ENCODE results near the gene TOP2B. TPM values are rescaled to one million over a fixed set of nuclear protein-coding genes. Genes with fewer than 3 reads are reported as not detected.

Gene TOP2B
- total RNA-seq, 2 experiments from 2014 or later = 139 to 143 TPM

- Mint-ChIP-seq H3K4me1 (peaks cover 37% of the 10 kb centered on the region), H3K27ac (peak overlapping the region; percentile 92), H3K4me3 (peak overlapping the region; percentile 94)
These were observed 1.9 kb downstream of the TOP2B start for GRCh38 chr3:25662736-25663320.

GRCh38 chr3:25661694-25662437, 2.8 kb downstream of the TOP2B start:
- POLR2A ChIA-PET = interaction anchor here (0.9 kb wide), 1 partner anchor 121 kb away, joined by 3 read pairs; the partner anchor contains the start of gene NGLY1
- Mint-ChIP-seq H3K27me3 (no peaks in the 10 kb centered on the region), H3K36me3 (peaks cover 10% of the 10 kb centered on the region), H3K4me3 (peak overlapping the region; percentile 65), H3K9me3 (no peaks in the 10 kb centered on the region), H3K4me1 (peaks cover 44% of the 10 kb centered on the region), H3K27ac (no peak overlapping the region)
- ATAC-seq (ENCODE audit: low read depth) (no peak), DNase-seq (no peak)

More at GRCh38 chr3:25662736-25663320, 1.9 kb downstream of the TOP2B start:
- Mint-ChIP-seq H3K27me3 (no peaks in the 10 kb centered on the region), H3K9me3 (no peaks in the 10 kb centered on the region), H3K36me3 (peaks cover 11% of the 10 kb centered on the region)
- POLR2A ChIA-PET = interaction anchor here (1.1 to 1.5 kb wide), 3 partner anchors 120 to 191 kb away, joined by 3 to 11 read pairs (median 6); partner anchors contain the start of genes NGLY1 and OXSM
- DNase-seq (no peak), ATAC-seq (ENCODE audit: low read depth) (no peak)

DNA sequence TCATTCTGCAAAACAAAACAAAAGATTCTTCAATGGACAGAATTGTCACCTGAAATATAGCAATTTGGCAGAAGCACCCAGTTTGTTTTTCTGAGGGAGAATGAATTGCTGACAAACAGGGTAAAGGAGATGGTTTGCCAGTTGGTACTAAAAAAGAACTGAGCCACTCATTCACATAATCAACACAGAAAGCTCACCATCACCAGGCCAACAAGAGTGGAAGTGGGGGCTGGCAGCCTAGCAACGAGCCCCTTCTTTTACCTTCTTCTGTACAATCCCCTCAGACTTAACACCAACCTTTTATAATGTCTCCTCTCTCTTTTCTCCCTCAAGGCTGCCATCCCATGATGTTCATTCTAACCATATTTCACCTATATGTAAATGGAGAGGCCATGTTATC, 5.9 kb downstream of the TOP2B start:
- peaks cover 48% of the 10 kb centered on the region for H3K4me1 Mint-ChIP-seq
- no peak overlapping the region for H3K4me3 Mint-ChIP-seq
- DNase-seq (no peak), ATAC-seq (ENCODE audit: low read depth) (no peak)
- no peaks in the 10 kb centered on the region for H3K27me3 Mint-ChIP-seq
- no peaks in the 10 kb centered on the region for H3K9me3 Mint-ChIP-seq
- peaks cover 17% of the 10 kb centered on the region for H3K36me3 Mint-ChIP-seq
- POLR2A ChIA-PET = no interaction called here
- no peak overlapping the region for H3K27ac Mint-ChIP-seq

DNA sequence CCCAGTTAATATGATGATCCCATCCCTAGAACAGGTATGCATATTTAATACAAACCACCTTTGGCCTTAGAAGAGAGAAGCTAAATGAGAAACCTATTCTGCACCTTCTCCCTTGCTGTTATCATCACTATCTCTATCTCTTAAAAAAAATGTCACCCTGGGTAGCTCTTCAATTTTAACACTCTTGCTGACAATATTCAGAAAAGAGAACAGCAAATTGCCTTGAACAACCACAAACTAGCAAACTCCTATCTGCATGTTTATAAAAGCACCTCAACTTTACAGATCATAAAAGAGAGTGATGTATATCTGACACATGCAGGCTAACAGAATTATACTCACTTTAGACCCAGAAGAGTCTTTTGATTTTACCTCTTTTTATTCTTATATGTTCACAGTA, 7.4 kb downstream of the TOP2B start:
- POLR2A ChIA-PET = no interaction called here

DNA sequence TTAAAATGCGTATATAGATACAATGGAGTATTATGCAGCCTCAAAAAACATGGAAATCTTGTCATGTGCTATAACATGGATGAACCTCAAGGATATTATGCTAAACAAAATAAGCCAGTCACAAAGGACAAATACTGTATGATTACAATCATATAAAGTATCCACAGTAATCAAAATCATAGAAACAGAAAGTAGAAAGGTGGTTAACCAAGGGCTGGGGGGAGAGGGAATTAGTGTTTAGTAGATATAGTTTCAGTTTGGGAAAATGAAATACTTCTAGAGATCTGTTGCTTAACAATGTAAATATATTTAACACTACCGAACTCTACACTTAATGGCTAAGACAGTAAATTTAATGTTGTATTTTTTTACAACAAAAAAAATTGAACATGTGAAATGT, 9.0 kb downstream of the TOP2B start:
- Mint-ChIP-seq H3K27me3 (no peaks in the 10 kb centered on the region), H3K4me3 (no peak overlapping the region), H3K27ac (no peak overlapping the region), H3K9me3 (peaks cover 3% of the 10 kb centered on the region), H3K4me1 (peaks cover 46% of the 10 kb centered on the region), H3K36me3 (peaks cover 35% of the 10 kb centered on the region)
- ATAC-seq (ENCODE audit: low read depth) (peak; percentile 36), DNase-seq (no peak)
- POLR2A ChIA-PET = no interaction called here

More for the DNA sequence above, 7.4 kb downstream of the TOP2B start:
- H3K27ac Mint-ChIP-seq = peak overlapping the region; percentile 3
- H3K27me3 Mint-ChIP-seq = no peaks in the 10 kb centered on the region
- H3K9me3 Mint-ChIP-seq = no peaks in the 10 kb centered on the region
- DNase-seq = no peak
- ATAC-seq (ENCODE audit: low read depth) = no peak
- peaks cover 51% of the 10 kb centered on the region for H3K4me1 Mint-ChIP-seq
- H3K4me3 Mint-ChIP-seq = no peak overlapping the region
- peaks cover 23% of the 10 kb centered on the region for H3K36me3 Mint-ChIP-seq

DNA sequence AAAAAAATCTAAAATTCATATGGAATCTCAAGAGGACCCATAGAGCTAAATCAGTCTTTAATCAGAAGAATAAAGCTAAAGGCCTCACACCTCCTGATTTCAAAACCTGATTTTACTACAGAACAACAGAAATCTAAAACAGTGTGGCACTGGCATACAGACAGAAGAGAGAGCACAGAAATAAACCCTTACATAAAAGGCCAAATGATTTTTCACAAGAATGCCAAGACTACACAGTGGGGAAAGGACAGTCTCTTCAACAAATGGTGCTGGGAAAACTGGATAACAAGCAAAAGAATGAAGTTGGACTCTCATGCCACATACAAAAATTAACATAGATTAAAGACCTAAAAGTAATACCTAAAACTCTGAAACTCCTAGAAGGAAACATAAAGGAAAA, 10.1 kb downstream of the TOP2B start:
- peaks cover 39% of the 10 kb centered on the region for H3K4me1 Mint-ChIP-seq
- POLR2A ChIA-PET = no interaction called here
- no peaks in the 10 kb centered on the region for H3K27me3 Mint-ChIP-seq
- H3K36me3 Mint-ChIP-seq = peaks cover 39% of the 10 kb centered on the region
- peaks cover 3% of the 10 kb centered on the region for H3K9me3 Mint-ChIP-seq
- no peak for DNase-seq
- no peak overlapping the region for H3K4me3 Mint-ChIP-seq
- no peak for ATAC-seq (ENCODE audit: low read depth)
- H3K27ac Mint-ChIP-seq = no peak overlapping the region

GRCh38 chr3:25653322-25653721, 11.4 kb downstream of the TOP2B start:
- POLR2A ChIA-PET = no interaction called here
- Mint-ChIP-seq H3K9me3 (peaks cover 8% of the 10 kb centered on the region), H3K36me3 (peaks cover 45% of the 10 kb centered on the region), H3K4me3 (no peak overlapping the region), H3K4me1 (peaks cover 36% of the 10 kb centered on the region), H3K27ac (no peak overlapping the region), H3K27me3 (no peaks in the 10 kb centered on the region)
- DNase-seq = no peak
- no peak for ATAC-seq (ENCODE audit: low read depth)

- ATAC-seq (ENCODE audit: low read depth) = no peak
These were observed 11.8 kb downstream of the TOP2B start for GRCh38 chr3:25652921-25653320.

DNA sequence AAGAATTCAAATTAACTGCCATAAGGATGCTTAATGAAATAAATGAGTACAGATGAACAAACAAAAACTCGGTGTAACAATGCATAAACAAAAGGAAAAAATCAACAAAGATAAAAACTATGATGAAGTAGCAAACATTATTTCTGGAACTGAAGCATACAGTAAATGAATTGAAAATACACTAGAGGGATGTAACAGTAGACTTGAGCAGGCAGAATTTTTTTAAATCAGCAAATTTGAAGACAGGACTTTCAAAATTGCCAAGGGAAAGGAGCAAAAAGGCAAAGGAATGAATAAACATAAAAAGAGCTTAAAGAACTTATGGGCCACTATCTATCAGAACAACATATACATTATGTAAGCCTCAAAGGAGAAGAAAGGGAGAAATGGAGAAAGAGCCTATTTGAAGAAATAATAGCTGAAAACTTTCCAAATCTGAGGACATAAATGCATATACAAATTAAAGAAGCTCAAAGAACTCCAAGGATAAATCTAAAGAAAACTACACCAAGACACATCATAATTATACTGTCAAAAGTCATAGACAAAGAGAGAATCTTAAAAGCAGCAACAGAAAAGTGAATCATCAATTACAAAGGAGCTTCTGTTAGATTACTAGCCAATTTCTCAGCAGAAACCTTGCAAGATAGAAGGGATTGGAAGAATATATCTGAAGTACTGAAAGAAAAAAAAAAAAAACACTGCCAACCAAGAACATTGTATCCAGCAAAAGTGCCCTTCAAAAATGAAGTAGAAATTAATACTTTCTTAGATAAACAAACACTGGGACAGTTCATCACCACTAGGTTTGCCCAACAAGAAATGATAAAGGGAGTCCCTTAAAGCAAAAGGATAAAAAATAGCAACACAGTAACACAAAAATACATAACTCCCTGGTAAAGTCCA, 15.5 kb downstream of the TOP2B start:
- Mint-ChIP-seq H3K27ac (no peak overlapping the region), H3K4me1 (peaks cover 29% of the 10 kb centered on the region), H3K9me3 (peaks cover 8% of the 10 kb centered on the region), H3K4me3 (no peak overlapping the region), H3K36me3 (peaks cover 44% of the 10 kb centered on the region), H3K27me3 (no peaks in the 10 kb centered on the region)
- ATAC-seq (ENCODE audit: low read depth) (no peak), DNase-seq (no peak)
- POLR2A ChIA-PET = interaction anchor here (0.6 to 2.3 kb wide), 2 partner anchors 175 to 205 kb away, joined by 6 to 7 read pairs; no protein-coding TSS in a partner anchor

More at GRCh38 chr3:25652921-25653320, 11.8 kb downstream of the TOP2B start:
- Mint-ChIP-seq H3K9me3 (peaks cover 8% of the 10 kb centered on the region), H3K4me3 (no peak overlapping the region), H3K36me3 (peaks cover 48% of the 10 kb centered on the region), H3K4me1 (peaks cover 39% of the 10 kb centered on the region), H3K27ac (no peak overlapping the region), H3K27me3 (no peaks in the 10 kb centered on the region)
- POLR2A ChIA-PET = no interaction called here
- DNase-seq = no peak

- DNase-seq (peak; percentile 46), ATAC-seq (ENCODE audit: low read depth) (peak; percentile 91)
- Mint-ChIP-seq H3K9me3 (peaks cover 8% of the 10 kb centered on the region), H3K27me3 (no peaks in the 10 kb centered on the region), H3K27ac (peak overlapping the region; percentile 1), H3K4me1 (peaks cover 23% of the 10 kb centered on the region), H3K4me3 (no peak overlapping the region), H3K36me3 (peaks cover 37% of the 10 kb centered on the region)
- POLR2A ChIA-PET = interaction anchor here (2.3 kb wide), 1 partner anchor 206 kb away, joined by 7 read pairs; no protein-coding TSS in a partner anchor
These were observed 16.6 kb downstream of the TOP2B start for GRCh38 chr3:25648107-25648535.

DNA sequence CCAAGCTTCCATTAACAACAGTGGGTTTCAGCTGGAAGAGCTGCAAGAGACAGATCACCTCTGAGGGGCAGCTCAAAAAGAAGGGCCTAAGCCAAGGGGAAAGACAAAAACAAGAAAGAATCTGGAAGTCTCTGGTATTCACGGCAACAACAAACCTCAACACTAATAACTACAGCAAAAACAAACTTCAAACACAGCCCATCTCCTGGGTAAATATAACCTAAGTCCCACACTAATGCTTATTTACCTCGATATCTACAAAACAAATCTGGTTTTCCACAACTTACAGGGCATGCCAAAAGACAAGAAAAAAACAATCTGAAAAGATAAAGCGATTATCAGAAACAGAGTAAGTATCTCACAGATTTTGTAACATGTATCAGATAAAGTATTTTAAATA, 29.7 kb downstream of the TOP2B start:
- peaks cover 7% of the 10 kb centered on the region for H3K4me1 Mint-ChIP-seq
- POLR2A ChIA-PET = no interaction called here
- peaks cover 34% of the 10 kb centered on the region for H3K36me3 Mint-ChIP-seq
- H3K27ac Mint-ChIP-seq = no peak overlapping the region
- DNase-seq (no peak), ATAC-seq (ENCODE audit: low read depth) (no peak)
- no peaks in the 10 kb centered on the region for H3K27me3 Mint-ChIP-seq
- H3K9me3 Mint-ChIP-seq = no peaks in the 10 kb centered on the region
- no peak overlapping the region for H3K4me3 Mint-ChIP-seq

DNA sequence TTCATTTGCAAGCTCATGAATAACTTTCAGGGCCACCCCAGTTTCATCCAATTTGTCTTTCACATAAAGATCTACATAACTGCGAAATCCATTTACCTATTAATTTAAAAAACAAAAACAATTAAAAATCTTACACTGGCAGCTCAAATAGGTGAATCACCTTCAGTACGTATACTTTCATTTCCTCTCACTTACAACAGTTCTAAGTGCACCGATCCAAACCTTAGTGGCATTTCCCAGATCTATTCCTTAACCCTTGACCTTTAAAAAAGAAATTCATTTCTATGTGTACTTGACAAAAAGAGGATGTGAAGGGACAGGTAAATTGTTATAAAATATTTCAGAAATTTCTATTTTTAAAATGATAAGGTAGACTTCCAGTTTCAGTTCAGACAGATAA, 30.8 kb downstream of the TOP2B start:
- no peak overlapping the region for H3K27ac Mint-ChIP-seq
- POLR2A ChIA-PET = no interaction called here

DNA sequence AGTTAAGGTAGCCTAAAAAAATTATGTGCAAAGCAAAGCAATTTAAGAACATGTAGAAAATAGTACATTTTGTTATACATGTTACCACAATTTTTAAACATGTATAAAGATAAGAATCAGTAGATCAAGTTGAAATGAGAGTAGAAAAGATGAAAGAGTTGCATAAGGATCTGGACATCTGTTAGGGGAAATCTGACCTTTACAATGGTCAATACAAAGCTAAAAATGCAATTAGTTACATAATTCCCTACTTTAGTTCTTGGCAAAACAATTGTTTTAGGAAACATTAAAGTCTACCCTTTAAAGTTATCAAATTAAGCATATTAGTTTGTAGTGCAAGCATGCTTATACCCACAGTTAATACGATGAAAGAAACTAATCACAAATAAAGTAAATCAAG, 32.7 kb downstream of the TOP2B start:
- DNase-seq = no peak
- POLR2A ChIA-PET = no interaction called here
- ATAC-seq (ENCODE audit: low read depth) = no peak
- H3K27ac Mint-ChIP-seq = no peak overlapping the region
- H3K4me3 Mint-ChIP-seq = no peak overlapping the region
- no peaks in the 10 kb centered on the region for H3K9me3 Mint-ChIP-seq
- peaks cover 36% of the 10 kb centered on the region for H3K36me3 Mint-ChIP-seq
- no peaks in the 10 kb centered on the region for H3K27me3 Mint-ChIP-seq
- H3K4me1 Mint-ChIP-seq = peaks cover 7% of the 10 kb centered on the region

More for the DNA sequence above, 30.8 kb downstream of the TOP2B start:
- no peaks in the 10 kb centered on the region for H3K27me3 Mint-ChIP-seq
- no peaks in the 10 kb centered on the region for H3K9me3 Mint-ChIP-seq
- ATAC-seq (ENCODE audit: low read depth) (no peak), DNase-seq (no peak)
- H3K4me3 Mint-ChIP-seq = no peak overlapping the region
- H3K4me1 Mint-ChIP-seq = peaks cover 7% of the 10 kb centered on the region
- H3K36me3 Mint-ChIP-seq = peaks cover 38% of the 10 kb centered on the region

Measured in activated naive CD8-positive, alpha-beta T cell treated with anti-CD3 and anti-CD28 coated beads, Interleukin-2, amount 10 ng/mL, durations not matched to agents 7 days and 5 days (primary cell).